K562 (cell line): ENCODE measurements around the gene COASY. TPM values are rescaled to one million over a fixed set of nuclear protein-coding genes. Genes with fewer than 3 reads are reported as not detected.

Experiments used
- FOXP1 ChIP-seq: sonication (generic); formaldehyde crosslinking; IDR thresholded peaks from 2 replicates; pipeline ENCODE4 v1.8.0; 2022; ENCODE audit warnings: mild to moderate bottlenecking, missing genetic modification reagents
- HMG20B ChIP-seq: fragments of 250-450 bp; sonication (Bioruptor Pico); IDR thresholded peaks from 2 replicates; pipeline ENCODE4 v1.5.0; 2021; ENCODE audit warnings: mild to moderate bottlenecking
- JUN ChIP-seq, 2 experiments: sonication (generic) in 1 of 2; formaldehyde crosslinking in 1 of 2; IDR thresholded peaks; 2 replicates each; pipeline versions ENCODE4 v1.6.1 to v1.8.0; 2012 to 2022; ENCODE audit warnings: borderline replicate concordance in 2 of 2, mild to moderate bottlenecking in 2 of 2, improper control_type of control experiment in 1 of 2, low read depth in 1 of 2, low read length in 1 of 2, missing genetic modification reagents in 1 of 2
- MEIS2 ChIP-seq: fragments of 450-650 bp; IDR thresholded peaks from 2 replicates; pipeline ENCODE4 v1.6.1; 2014; ENCODE audit warnings: mild to moderate bottlenecking; ENCODE audit not compliant: partially characterized antibody
- MTA1 ChIP-seq: fragments of 450-650 bp; IDR thresholded peaks from 2 replicates; pipeline ENCODE4 v1.6.1; 2017; ENCODE audit warnings: borderline replicate concordance
- NELFE ChIP-seq: IDR thresholded peaks from 2 replicates; pipeline ENCODE4 v1.6.1; 2011; ENCODE audit warnings: mild to moderate bottlenecking; ENCODE audit not compliant: insufficient read depth, insufficient read length
- SRSF3 ChIP-seq: fragments of 200-400 bp; formaldehyde crosslinking; IDR thresholded peaks from 2 replicates; pipeline ENCODE4 v1.6.1; 2016; ENCODE audit warnings: mild to moderate bottlenecking, low read length, moderate library complexity; ENCODE audit not compliant: insufficient read depth
- TFE3 ChIP-seq: fragments of 450-650 bp; formaldehyde crosslinking; IDR thresholded peaks from 2 replicates; pipeline ENCODE4 v1.4.0; 2020; ENCODE audit warnings: mild to moderate bottlenecking, mixed read lengths
- ZNF280A ChIP-seq: fragments of 450-650 bp; IDR thresholded peaks from 2 replicates; pipeline ENCODE4 v1.6.1; 2018; ENCODE audit warnings: mild to moderate bottlenecking, low read depth; ENCODE audit not compliant: partially characterized antibody
- ZNF551 ChIP-seq: fragments of 250-450 bp; sonication (Bioruptor Pico); IDR thresholded peaks from 2 replicates; pipeline ENCODE4 v1.5.0; 2021; ENCODE audit warnings: mild to moderate bottlenecking, moderate library complexity
- ZNF707 ChIP-seq: fragments of 250-450 bp; sonication (Bioruptor Pico); conservative IDR thresholded peaks from 2 replicates; pipeline ENCODE4 v1.8.0; 2022; ENCODE audit warnings: inconsistent platforms, mild to moderate bottlenecking, moderate library complexity
- polyA plus RNA-seq, 8 experiments: library from polyadenylated mRNA; depleted of rRNA in 4 of 8; stranded (reverse) in 5 of 8; unstranded in 3 of 8; fragments of >200 nt; fragmentation: Nextera tagmentation in 2 of 8; fragmentation: Illumina TruSeq in 1 of 8; extraction: Ambion mirVana in 2 of 8; extraction: Trizol in 1 of 8; gene quantifications; 2 replicates each; pipeline versions ENCODE4 v1.2.1 to v1.2.3, GENCODE V29; 2011 to 2014; ENCODE audit warnings: inconsistent platforms in 1 of 8, missing spikeins in 1 of 8
- total RNA-seq, 7 experiments: library from RNA; depleted of rRNA in 6 of 7; stranded (reverse); fragments of >200 nt in 6 of 7; fragmentation: Illumina TruSeq in 2 of 7; extraction: Trizol in 2 of 7; gene quantifications; 2 replicates each; pipeline versions ENCODE4 v1.2.1 to v1.2.3, GENCODE V29; 2011 to 2021; ENCODE audit warnings: low replicate concordance in 1 of 7
- TF ChIP-seq, protein P1 (sequence below): fragments of 250-450 bp; sonication (Bioruptor Pico); IDR thresholded peaks from 2 replicates; pipeline ENCODE4 v1.8.0; 2022; ENCODE audit warnings: moderate library complexity, mild to moderate bottlenecking, inconsistent platforms
- TF ChIP-seq, protein P2 (sequence below): sonication (generic); formaldehyde crosslinking; IDR thresholded peaks from 2 replicates; pipeline ENCODE4 v1.8.1; 2023; ENCODE audit warnings: missing genetic modification reagents, mild to moderate bottlenecking, borderline replicate concordance
- TF ChIP-seq, protein P3 (sequence below): fragments of 450-650 bp; conservative IDR thresholded peaks from 2 replicates; pipeline ENCODE4 v1.6.1; 2016; ENCODE audit warnings: missing genetic modification characterization, low read depth, mild to moderate bottlenecking, control low read depth, missing compliant biosample characterization

COASY gene
- total and polyA plus RNA-seq, 9 of the 15 experiments (the other 6 are each of a cell fraction or from before 2014, with no cell fraction given): 25.4 to 175 (median 62.3) TPM

GRCh38 chr17:42535155-42536047, 26.5 kb upstream of the COASY start (continued):
- no peak; the same call in 1 of the 2 replicates for TF ChIP-seq MTA1
- TF ChIP-seq ZNF551 (CRISPR knock-in tag): no peak
- TF ChIP-seq FOXP1 (CRISPR knock-in tag): no peak
- no peak for TF ChIP-seq ZNF280A
- TF ChIP-seq, protein P1, sequence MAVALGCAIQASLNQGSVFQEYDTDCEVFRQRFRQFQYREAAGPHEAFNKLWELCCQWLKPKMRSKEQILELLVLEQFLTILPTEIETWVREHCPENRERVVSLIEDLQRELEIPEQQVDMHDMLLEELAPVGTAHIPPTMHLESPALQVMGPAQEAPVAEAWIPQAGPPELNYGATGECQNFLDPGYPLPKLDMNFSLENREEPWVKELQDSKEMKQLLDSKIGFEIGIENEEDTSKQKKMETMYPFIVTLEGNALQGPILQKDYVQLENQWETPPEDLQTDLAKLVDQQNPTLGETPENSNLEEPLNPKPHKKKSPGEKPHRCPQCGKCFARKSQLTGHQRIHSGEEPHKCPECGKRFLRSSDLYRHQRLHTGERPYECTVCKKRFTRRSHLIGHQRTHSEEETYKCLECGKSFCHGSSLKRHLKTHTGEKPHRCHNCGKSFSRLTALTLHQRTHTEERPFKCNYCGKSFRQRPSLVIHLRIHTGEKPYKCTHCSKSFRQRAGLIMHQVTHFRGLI: peak; percentile 96
- TF ChIP-seq JUN (IDR thresholded peaks at IDR 0.05; ENCODE audit: borderline replicate concordance, low read depth, low read length): no peak
- TF ChIP-seq JUN (CRISPR knock-in tag; IDR thresholded peaks at IDR 0.05; ENCODE audit: borderline replicate concordance): no peak
- TF ChIP-seq SRSF3: no peak
- no peak for TF ChIP-seq MEIS2
- no peak for TF ChIP-seq NELFE
- TF ChIP-seq ZNF707 (CRISPR knock-in tag): peak; percentile 76
- TF ChIP-seq, protein P2, sequence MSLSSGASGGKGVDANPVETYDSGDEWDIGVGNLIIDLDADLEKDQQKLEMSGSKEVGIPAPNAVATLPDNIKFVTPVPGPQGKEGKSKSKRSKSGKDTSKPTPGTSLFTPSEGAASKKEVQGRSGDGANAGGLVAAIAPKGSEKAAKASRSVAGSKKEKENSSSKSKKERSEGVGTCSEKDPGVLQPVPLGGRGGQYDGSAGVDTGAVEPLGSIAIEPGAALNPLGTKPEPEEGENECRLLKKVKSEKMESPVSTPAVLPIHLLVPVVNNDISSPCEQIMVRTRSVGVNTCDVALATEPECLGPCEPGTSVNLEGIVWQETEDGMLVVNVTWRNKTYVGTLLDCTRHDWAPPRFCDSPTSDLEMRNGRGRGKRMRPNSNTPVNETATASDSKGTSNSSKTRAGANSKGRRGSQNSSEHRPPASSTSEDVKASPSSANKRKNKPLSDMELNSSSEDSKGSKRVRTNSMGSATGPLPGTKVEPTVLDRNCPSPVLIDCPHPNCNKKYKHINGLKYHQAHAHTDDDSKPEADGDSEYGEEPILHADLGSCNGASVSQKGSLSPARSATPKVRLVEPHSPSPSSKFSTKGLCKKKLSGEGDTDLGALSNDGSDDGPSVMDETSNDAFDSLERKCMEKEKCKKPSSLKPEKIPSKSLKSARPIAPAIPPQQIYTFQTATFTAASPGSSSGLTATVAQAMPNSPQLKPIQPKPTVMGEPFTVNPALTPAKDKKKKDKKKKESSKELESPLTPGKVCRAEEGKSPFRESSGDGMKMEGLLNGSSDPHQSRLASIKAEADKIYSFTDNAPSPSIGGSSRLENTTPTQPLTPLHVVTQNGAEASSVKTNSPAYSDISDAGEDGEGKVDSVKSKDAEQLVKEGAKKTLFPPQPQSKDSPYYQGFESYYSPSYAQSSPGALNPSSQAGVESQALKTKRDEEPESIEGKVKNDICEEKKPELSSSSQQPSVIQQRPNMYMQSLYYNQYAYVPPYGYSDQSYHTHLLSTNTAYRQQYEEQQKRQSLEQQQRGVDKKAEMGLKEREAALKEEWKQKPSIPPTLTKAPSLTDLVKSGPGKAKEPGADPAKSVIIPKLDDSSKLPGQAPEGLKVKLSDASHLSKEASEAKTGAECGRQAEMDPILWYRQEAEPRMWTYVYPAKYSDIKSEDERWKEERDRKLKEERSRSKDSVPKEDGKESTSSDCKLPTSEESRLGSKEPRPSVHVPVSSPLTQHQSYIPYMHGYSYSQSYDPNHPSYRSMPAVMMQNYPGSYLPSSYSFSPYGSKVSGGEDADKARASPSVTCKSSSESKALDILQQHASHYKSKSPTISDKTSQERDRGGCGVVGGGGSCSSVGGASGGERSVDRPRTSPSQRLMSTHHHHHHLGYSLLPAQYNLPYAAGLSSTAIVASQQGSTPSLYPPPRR (CRISPR knock-in tag): no peak
- TF ChIP-seq TFE3: peak; percentile 60
- TF ChIP-seq, protein P3, sequence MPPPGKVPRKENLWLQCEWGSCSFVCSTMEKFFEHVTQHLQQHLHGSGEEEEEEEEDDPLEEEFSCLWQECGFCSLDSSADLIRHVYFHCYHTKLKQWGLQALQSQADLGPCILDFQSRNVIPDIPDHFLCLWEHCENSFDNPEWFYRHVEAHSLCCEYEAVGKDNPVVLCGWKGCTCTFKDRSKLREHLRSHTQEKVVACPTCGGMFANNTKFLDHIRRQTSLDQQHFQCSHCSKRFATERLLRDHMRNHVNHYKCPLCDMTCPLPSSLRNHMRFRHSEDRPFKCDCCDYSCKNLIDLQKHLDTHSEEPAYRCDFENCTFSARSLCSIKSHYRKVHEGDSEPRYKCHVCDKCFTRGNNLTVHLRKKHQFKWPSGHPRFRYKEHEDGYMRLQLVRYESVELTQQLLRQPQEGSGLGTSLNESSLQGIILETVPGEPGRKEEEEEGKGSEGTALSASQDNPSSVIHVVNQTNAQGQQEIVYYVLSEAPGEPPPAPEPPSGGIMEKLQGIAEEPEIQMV (tag): peak; percentile 89
- no peak for TF ChIP-seq HMG20B (CRISPR knock-in tag)
